ENCODE results near the gene ATOH1. TPM values are rescaled to one million over a fixed set of nuclear protein-coding genes. Genes with fewer than 3 reads are reported as not detected.
A peak's percentile ranks its signal among the peaks of the same experiment; 100 is the strongest.

ATOH1 gene
- total RNA-seq, 1 donor from 2014 or later, result not detected

GRCh38 chr4:93788712-93789111 is 39.8 kb upstream of the ATOH1 start:
- H3K4me1 ChIP-seq (ENCODE audit: insufficient read depth, low read length), result no peaks in the 10 kb centered on the region
- Mint-ChIP-seq H3K27me3 (ENCODE audit: low read depth, unreplicated experiment) (peaks cover under 1% of the 10 kb centered on the region), H3K4me3 (ENCODE audit: unreplicated experiment) (no peak overlapping the region), H3K4me1 (ENCODE audit: low read depth, unreplicated experiment) (no peaks in the 10 kb centered on the region), H3K9me3 (ENCODE audit: unreplicated experiment) (no peaks in the 10 kb centered on the region), H3K27ac (ENCODE audit: unreplicated experiment) (no peak overlapping the region), H3K36me3 (ENCODE audit: low read depth, unreplicated experiment) (no peaks in the 10 kb centered on the region)
- no peak overlapping the region for H3K4me2 ChIP-seq (ENCODE audit: low read length)
- FAIRE-seq (no peak), DNase-seq (ENCODE audit: low read depth) (no peak)
- H3K9me3 ChIP-seq (ENCODE audit: insufficient read depth, low read depth, low read length), result no peaks in the 10 kb centered on the region
- H4K20me1 ChIP-seq (ENCODE audit: insufficient read depth, low read length), result no peaks in the 10 kb centered on the region
- H3K27ac ChIP-seq (ENCODE audit: low read depth, low read length), result no peak overlapping the region
- TF ChIP-seq EZH2 (IDR thresholded peaks at IDR 0.05; ENCODE audit: insufficient read depth, low read length) (no peak), CTCF (IDR thresholded peaks at IDR 0.05; ENCODE audit: insufficient read depth, low read depth, low read length) (peak; percentile 55)
- no peak overlapping the region for H3K9ac ChIP-seq (ENCODE audit: low read length)
- H2AFZ ChIP-seq (ENCODE audit: low read depth, low read length), result no peak overlapping the region
- no peaks in the 10 kb centered on the region for H3K27me3 ChIP-seq (ENCODE audit: insufficient read depth, low read length)
- H3K4me3 ChIP-seq (ENCODE audit: insufficient read depth, low read depth, low read length), result no peak overlapping the region
- H3K36me3 ChIP-seq (ENCODE audit: insufficient read depth, low read length), result no peaks in the 10 kb centered on the region
- H3K79me2 ChIP-seq (ENCODE audit: insufficient read depth, low read length), result no peaks in the 10 kb centered on the region

- no peaks in the 10 kb centered on the region for H3K36me3 ChIP-seq (ENCODE audit: insufficient read depth, low read length)
- H4K20me1 ChIP-seq (ENCODE audit: insufficient read depth, low read length), result no peaks in the 10 kb centered on the region
- DNase-seq (ENCODE audit: low read depth) (peak; percentile 7), FAIRE-seq (no peak)
- no peak for TF ChIP-seq EZH2 (IDR thresholded peaks at IDR 0.05; ENCODE audit: insufficient read depth, low read length)
- TF ChIP-seq CTCF (IDR thresholded peaks at IDR 0.05; ENCODE audit: insufficient read depth, low read depth, low read length), result peak; percentile 96
- H3K27ac ChIP-seq (ENCODE audit: low read depth, low read length), result no peak overlapping the region
- no peaks in the 10 kb centered on the region for H3K4me1 ChIP-seq (ENCODE audit: insufficient read depth, low read length)
- peaks cover 4% of the 10 kb centered on the region for H3K27me3 ChIP-seq (ENCODE audit: insufficient read depth, low read length)
- no peak overlapping the region for H3K4me2 ChIP-seq (ENCODE audit: low read length)
- Mint-ChIP-seq H3K36me3 (ENCODE audit: low read depth, unreplicated experiment) (no peaks in the 10 kb centered on the region), H3K27me3 (ENCODE audit: low read depth, unreplicated experiment) (peaks cover 9% of the 10 kb centered on the region), H3K4me3 (ENCODE audit: unreplicated experiment) (no peak overlapping the region), H3K27ac (ENCODE audit: unreplicated experiment) (no peak overlapping the region), H3K9me3 (ENCODE audit: unreplicated experiment) (no peaks in the 10 kb centered on the region), H3K4me1 (ENCODE audit: low read depth, unreplicated experiment) (no peaks in the 10 kb centered on the region)
- H3K9ac ChIP-seq (ENCODE audit: low read length), result no peak overlapping the region
- no peak overlapping the region for H3K4me3 ChIP-seq (ENCODE audit: insufficient read depth, low read depth, low read length)
- no peaks in the 10 kb centered on the region for H3K9me3 ChIP-seq (ENCODE audit: insufficient read depth, low read depth, low read length)
- no peaks in the 10 kb centered on the region for H3K79me2 ChIP-seq (ENCODE audit: insufficient read depth, low read length)
- H2AFZ ChIP-seq (ENCODE audit: low read depth, low read length), result no peak overlapping the region
Measured at GRCh38 chr4:93791570-93792195, 36.9 kb upstream of the ATOH1 start.

GRCh38 chr4:93802045-93802444 is 26.5 kb upstream of the ATOH1 start:
- Histone ChIP-seq H3K9me3 (ENCODE audit: insufficient read depth, low read depth, low read length) (no peaks in the 10 kb centered on the region), H3K27me3 (ENCODE audit: insufficient read depth, low read length) (peaks cover 6% of the 10 kb centered on the region), H2AFZ (ENCODE audit: low read depth, low read length) (no peak overlapping the region), H3K36me3 (ENCODE audit: insufficient read depth, low read length) (no peaks in the 10 kb centered on the region), H3K9ac (ENCODE audit: low read length) (no peak overlapping the region), H4K20me1 (ENCODE audit: insufficient read depth, low read length) (no peaks in the 10 kb centered on the region), H3K79me2 (ENCODE audit: insufficient read depth, low read length) (no peaks in the 10 kb centered on the region), H3K4me2 (ENCODE audit: low read length) (no peak overlapping the region), H3K27ac (ENCODE audit: low read depth, low read length) (no peak overlapping the region), H3K4me1 (ENCODE audit: insufficient read depth, low read length) (no peaks in the 10 kb centered on the region), H3K4me3 (ENCODE audit: insufficient read depth, low read depth, low read length) (no peak overlapping the region)
- TF ChIP-seq EZH2 (IDR thresholded peaks at IDR 0.05; ENCODE audit: insufficient read depth, low read length) (no peak), CTCF (IDR thresholded peaks at IDR 0.05; ENCODE audit: insufficient read depth, low read depth, low read length) (no peak)
- no peak for DNase-seq (ENCODE audit: low read depth)
- Mint-ChIP-seq H3K4me1 (ENCODE audit: low read depth, unreplicated experiment) (no peaks in the 10 kb centered on the region), H3K9me3 (ENCODE audit: unreplicated experiment) (no peaks in the 10 kb centered on the region), H3K4me3 (ENCODE audit: unreplicated experiment) (no peak overlapping the region), H3K36me3 (ENCODE audit: low read depth, unreplicated experiment) (no peaks in the 10 kb centered on the region), H3K27me3 (ENCODE audit: low read depth, unreplicated experiment) (peaks cover 4% of the 10 kb centered on the region), H3K27ac (ENCODE audit: unreplicated experiment) (no peak overlapping the region)
- no peak for FAIRE-seq
